Measurements from ENCODE around the gene SPEN. TPM values are rescaled to one million over a fixed set of nuclear protein-coding genes. Genes with fewer than 3 reads are reported as not detected.

The SPEN gene
- total and polyA plus RNA-seq, 10 of the 15 experiments (the other 5 are each of a cell fraction or from before 2014, with no cell fraction given): 5.2 to 58.7 (median 20.1) TPM

DNA sequence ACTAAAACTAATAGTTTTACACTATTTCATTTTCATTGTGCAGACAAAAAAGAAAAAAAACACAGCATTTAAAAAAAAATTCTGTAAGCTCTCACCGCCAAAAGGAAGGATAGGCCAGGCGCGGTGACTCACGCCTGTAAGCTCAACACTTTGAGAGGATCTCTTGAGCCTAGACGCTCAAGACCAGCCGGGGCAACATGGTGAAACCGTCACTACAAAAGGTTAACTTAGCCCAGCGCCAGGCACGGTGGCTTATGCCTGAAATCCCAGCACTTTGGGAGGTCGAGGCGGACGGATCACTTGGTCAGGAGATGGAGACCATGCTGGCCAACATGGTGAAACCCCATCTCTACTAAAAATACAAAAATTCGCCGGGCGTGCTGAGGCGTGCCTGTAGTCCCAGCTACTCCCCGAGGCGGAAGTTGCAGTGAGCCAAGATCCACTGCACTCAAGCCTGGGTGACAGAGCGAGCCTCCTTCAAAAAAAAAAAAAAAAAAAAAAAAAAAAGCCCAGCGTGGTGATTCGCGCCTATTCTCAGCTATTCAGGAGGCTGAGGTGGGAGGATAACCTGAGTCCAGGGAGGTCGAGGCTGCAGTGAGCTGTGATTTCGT is 14.3 kb upstream of the SPEN start:
- Histone ChIP-seq H2AFZ (ENCODE audit: control insufficient read depth, low read depth, low read length) (no peak overlapping the region), H3K4me1 (ENCODE audit: control insufficient read depth, insufficient read depth, low read length) (peaks cover 41% of the 10 kb centered on the region)
- WGBS (ENCODE audit: insufficient coverage, insufficient replicate concordance, low lambda C conversion rate, missing lambda C conversion rate): 91% methylated on average over 19 of the region's 24 CpGs

More for the DNA sequence above, 14.3 kb upstream of the SPEN start:
- SMC1A ChIA-PET (ENCODE audit: uncharacterized antibody, unreplicated experiment): interaction anchor here (0.6 to 4.2 kb wide), 18 partner anchors 9 to 159 kb away, joined by 3 to 49 read pairs (median 6); partner anchors contain the start of genes SPEN and ZBTB17
- Histone ChIP-seq H4K20me1 (ENCODE audit: control insufficient read depth, insufficient read depth) (no peaks in the 10 kb centered on the region), H3K79me2 (ENCODE audit: control insufficient read depth, insufficient read depth, low read length) (peaks cover 26% of the 10 kb centered on the region), H3K27ac (ENCODE audit: control insufficient read depth, insufficient read depth) (no peak overlapping the region), H3K27me3 (replicated peaks in 1 of 2; ENCODE audit: control insufficient read depth in 2 of 2, insufficient read depth in 2 of 2, low read length in 1 of 2) (no peaks in the 10 kb centered on the region), H3K4me2 (ENCODE audit: control insufficient read depth, insufficient read depth) (peak overlapping the region; percentile 95), H3K9ac (ENCODE audit: control insufficient read depth, insufficient read depth, low read length) (peak overlapping the region; percentile 100; the same call in 1 of the 2 replicates), H3K4me3 (peak overlapping the region; percentile 87; the same call in 1 of the 2 replicates), H3K36me3 (ENCODE audit: control insufficient read depth in 2 of 2, insufficient read depth in 2 of 2, low read length in 1 of 2) (no peaks in the 10 kb centered on the region), H3K9me3 (replicated peaks; ENCODE audit: control insufficient read depth, insufficient read depth, low read length) (no peaks in the 10 kb centered on the region)
- ATAC-seq (no peak), DNase-seq (ENCODE audit: low read depth, low spot score) (no peak), FAIRE-seq (no peak)
- RAD21 ChIA-PET (ENCODE audit: unreplicated experiment): interaction anchor here (0.6 to 2.8 kb wide), 17 partner anchors 10 to 174 kb away, joined by 3 to 55 read pairs (median 6); partner anchors contain the start of genes SPEN and ZBTB17
- no peak for TF ChIP-seq GATAD2B (conservative IDR thresholded peaks at IDR 0.05; ENCODE audit: low read depth)
- no peak for TF ChIP-seq SREBF1 (IDR thresholded peaks at IDR 0.05; ENCODE audit: low read length)
- TF ChIP-seq, protein P1, sequence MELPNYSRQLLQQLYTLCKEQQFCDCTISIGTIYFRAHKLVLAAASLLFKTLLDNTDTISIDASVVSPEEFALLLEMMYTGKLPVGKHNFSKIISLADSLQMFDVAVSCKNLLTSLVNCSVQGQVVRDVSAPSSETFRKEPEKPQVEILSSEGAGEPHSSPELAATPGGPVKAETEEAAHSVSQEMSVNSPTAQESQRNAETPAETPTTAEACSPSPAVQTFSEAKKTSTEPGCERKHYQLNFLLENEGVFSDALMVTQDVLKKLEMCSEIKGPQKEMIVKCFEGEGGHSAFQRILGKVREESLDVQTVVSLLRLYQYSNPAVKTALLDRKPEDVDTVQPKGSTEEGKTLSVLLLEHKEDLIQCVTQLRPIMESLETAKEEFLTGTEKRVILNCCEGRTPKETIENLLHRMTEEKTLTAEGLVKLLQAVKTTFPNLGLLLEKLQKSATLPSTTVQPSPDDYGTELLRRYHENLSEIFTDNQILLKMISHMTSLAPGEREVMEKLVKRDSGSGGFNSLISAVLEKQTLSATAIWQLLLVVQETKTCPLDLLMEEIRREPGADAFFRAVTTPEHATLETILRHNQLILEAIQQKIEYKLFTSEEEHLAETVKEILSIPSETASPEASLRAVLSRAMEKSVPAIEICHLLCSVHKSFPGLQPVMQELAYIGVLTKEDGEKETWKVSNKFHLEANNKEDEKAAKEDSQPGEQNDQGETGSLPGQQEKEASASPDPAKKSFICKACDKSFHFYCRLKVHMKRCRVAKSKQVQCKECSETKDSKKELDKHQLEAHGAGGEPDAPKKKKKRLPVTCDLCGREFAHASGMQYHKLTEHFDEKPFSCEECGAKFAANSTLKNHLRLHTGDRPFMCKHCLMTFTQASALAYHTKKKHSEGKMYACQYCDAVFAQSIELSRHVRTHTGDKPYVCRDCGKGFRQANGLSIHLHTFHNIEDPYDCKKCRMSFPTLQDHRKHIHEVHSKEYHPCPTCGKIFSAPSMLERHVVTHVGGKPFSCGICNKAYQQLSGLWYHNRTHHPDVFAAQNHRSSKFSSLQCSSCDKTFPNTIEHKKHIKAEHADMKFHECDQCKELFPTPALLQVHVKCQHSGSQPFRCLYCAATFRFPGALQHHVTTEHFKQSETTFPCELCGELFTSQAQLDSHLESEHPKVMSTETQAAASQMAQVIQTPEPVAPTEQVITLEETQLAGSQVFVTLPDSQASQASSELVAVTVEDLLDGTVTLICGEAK (IDR thresholded peaks at IDR 0.05; ENCODE audit: borderline replicate concordance): peak; percentile 10; the same call in 1 of the 2 replicates
- TF ChIP-seq ZZZ3 (IDR thresholded peaks at IDR 0.05; ENCODE audit: control insufficient read depth, insufficient read length, low read depth): no peak
- TF ChIP-seq, protein P2, sequence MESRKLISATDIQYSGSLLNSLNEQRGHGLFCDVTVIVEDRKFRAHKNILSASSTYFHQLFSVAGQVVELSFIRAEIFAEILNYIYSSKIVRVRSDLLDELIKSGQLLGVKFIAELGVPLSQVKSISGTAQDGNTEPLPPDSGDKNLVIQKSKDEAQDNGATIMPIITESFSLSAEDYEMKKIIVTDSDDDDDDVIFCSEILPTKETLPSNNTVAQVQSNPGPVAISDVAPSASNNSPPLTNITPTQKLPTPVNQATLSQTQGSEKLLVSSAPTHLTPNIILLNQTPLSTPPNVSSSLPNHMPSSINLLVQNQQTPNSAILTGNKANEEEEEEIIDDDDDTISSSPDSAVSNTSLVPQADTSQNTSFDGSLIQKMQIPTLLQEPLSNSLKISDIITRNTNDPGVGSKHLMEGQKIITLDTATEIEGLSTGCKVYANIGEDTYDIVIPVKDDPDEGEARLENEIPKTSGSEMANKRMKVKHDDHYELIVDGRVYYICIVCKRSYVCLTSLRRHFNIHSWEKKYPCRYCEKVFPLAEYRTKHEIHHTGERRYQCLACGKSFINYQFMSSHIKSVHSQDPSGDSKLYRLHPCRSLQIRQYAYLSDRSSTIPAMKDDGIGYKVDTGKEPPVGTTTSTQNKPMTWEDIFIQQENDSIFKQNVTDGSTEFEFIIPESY (IDR thresholded peaks at IDR 0.05): no peak
- no peak for TF ChIP-seq RB1 (IDR thresholded peaks at IDR 0.05; ENCODE audit: borderline replicate concordance)
- POLR2A ChIA-PET: interaction anchor here (0.6 to 3.1 kb wide), 16 partner anchors 9 to 183 kb away, joined by 3 to 75 read pairs (median 5); partner anchors contain the start of gene SPEN
- intact Hi-C loops (cut with micrococcal nuclease; ENCODE audit: unreplicated experiment): no loop called here
- CTCF ChIA-PET: interaction anchor here (0.7 to 1.8 kb wide), 13 partner anchors 9 to 176 kb away, joined by 3 to 25 read pairs (median 4); partner anchors contain the start of gene SPEN
- BruUV-seq (replicated peaks): no TSS peak
- in situ Hi-C loops (cut with MboI): no loop called here
